ENCODE data around the gene THBD. TPM values are rescaled to one million over a fixed set of nuclear protein-coding genes. Genes with fewer than 3 reads are reported as not detected.

The THBD gene
- total and polyA plus RNA-seq, 9 of the 15 experiments (the other 6 are each of a cell fraction or from before 2014, with no cell fraction given): 0.07 to 0.49 (median 0.33) TPM

GRCh38 chr20:23047738-23048214 is 1.7 kb downstream of the THBD start:
- Histone ChIP-seq H3K79me2 (ENCODE audit: control insufficient read depth, insufficient read depth, low read length) (no peaks in the 10 kb centered on the region), H3K9ac (ENCODE audit: insufficient read depth in 1 of 2, low read depth in 2 of 2, low read length in 2 of 2) (no peak overlapping the region), H4K20me1 (replicated peaks; ENCODE audit: control insufficient read depth, insufficient read depth, low read length) (no peaks in the 10 kb centered on the region), H3K4me3 (no peak overlapping the region), H2AFZ (ENCODE audit: low read depth, low read length) (no peak overlapping the region), H3K4me1 (replicated peaks in 1 of 2; ENCODE audit: control insufficient read depth in 2 of 2, insufficient read depth in 2 of 2, low read length in 2 of 2) (peaks cover 16 to 51% of the 10 kb centered on the region in 2 experiments; a peak in 4 of 5 replicates), H3K9me3 (replicated peaks; ENCODE audit: control insufficient read depth, insufficient read depth, low read depth, low read length) (no peaks in the 10 kb centered on the region), H3K36me3 (ENCODE audit: control insufficient read depth, insufficient read depth, low read length) (no peaks in the 10 kb centered on the region), H3K4me2 (ENCODE audit: insufficient read depth, low read length) (no peak overlapping the region), H3K9me1 (ENCODE audit: control insufficient read depth, insufficient read depth, low read length) (no peaks in the 10 kb centered on the region), H3K27ac (ENCODE audit: extremely low read depth, low read depth, low read length) (no peak overlapping the region), H3K27me3 (ENCODE audit: control insufficient read depth in 2 of 2, insufficient read depth in 2 of 2, low read length in 2 of 2) (no peaks in the 10 kb centered on the region)
- TF ChIP-seq ZNF444 (CRISPR knock-in tag; IDR thresholded peaks at IDR 0.05): no peak
- no peak for TF ChIP-seq KAT8 (IDR thresholded peaks at IDR 0.05; ENCODE audit: low read depth)
- no peak for TF ChIP-seq ZNF778 (CRISPR knock-in tag; IDR thresholded peaks at IDR 0.05)
- no peak for TF ChIP-seq ZNF263 (CRISPR knock-in tag; IDR thresholded peaks at IDR 0.05; ENCODE audit: borderline replicate concordance)
- TF ChIP-seq NR0B1 (IDR thresholded peaks at IDR 0.05; ENCODE audit: partially characterized antibody): no peak
- TF ChIP-seq TBP (optimal IDR thresholded peaks at IDR 0.05; ENCODE audit: low read depth, low read length): no peak
- no peak for DNase-seq (ENCODE audit: extremely low read depth in 1 of 4, low spot score in 3 of 4)
- POLR2A ChIA-PET: no interaction called here
- no peak for FAIRE-seq
- WGBS (ENCODE audit: insufficient coverage, low coverage, missing lambda C conversion rate): 76% methylated on average over 17 of the region's 47 CpGs
- intact Hi-C loops (cut with micrococcal nuclease) (no loop called here), in situ Hi-C loops (cut with MboI) (no loop called here)
- CTCF ChIA-PET (ENCODE audit: low intra/inter-chr PET ratio): no interaction called here
- BruUV-seq (replicated peaks): no TSS peak
- no peak for ATAC-seq
